Mesendoderm (in vitro differentiated cells): ENCODE results near the gene AFM.

Experiments
- DNase-seq: peaks from one replicate; pipeline ENCODE4 v3.0.0; 2013
- H2AK5ac ChIP-seq: 2 replicates; pipeline ENCODE4 v1.6.1; 2013; ENCODE audit warnings: low read length, inconsistent platforms
- H2BK120ac ChIP-seq: 2 replicates; pipeline ENCODE4 v1.6.1; 2013; ENCODE audit warnings: low read depth, mild to moderate bottlenecking, low read length, moderate library complexity, mixed read lengths
- H2BK15ac ChIP-seq: replicated peaks from 2 replicates; pipeline ENCODE4 v1.6.1; 2013; ENCODE audit warnings: low read depth, mild to moderate bottlenecking, moderate library complexity
- H2BK5ac ChIP-seq: 2 replicates; pipeline ENCODE4 v1.6.1; 2013; ENCODE audit warnings: low read length, inconsistent platforms
- H3K18ac ChIP-seq: 2 replicates; pipeline ENCODE4 v1.6.1; 2013; ENCODE audit warnings: mild to moderate bottlenecking, low read length, mixed read lengths
- H3K23ac ChIP-seq: one replicate; pipeline ENCODE4 v1.6.1; 2013; ENCODE audit warnings: low read length
- H3K27ac ChIP-seq: 2 replicates; pipeline ENCODE4 v1.5.1; 2013; ENCODE audit warnings: low read depth, mild to moderate bottlenecking, inconsistent platforms, low read length, moderate library complexity
- H3K27me3 ChIP-seq: 2 replicates; pipeline ENCODE4 v1.6.1; 2013; ENCODE audit warnings: low read length, control low read depth, mild to moderate bottlenecking, inconsistent platforms; ENCODE audit not compliant: insufficient read depth, poor library complexity
- H3K36me3 ChIP-seq: 2 replicates; pipeline ENCODE4 v1.6.1; 2013; ENCODE audit warnings: low read length, inconsistent platforms; ENCODE audit not compliant: control insufficient read depth, insufficient read depth
- H3K4ac ChIP-seq: one replicate; pipeline ENCODE4 v1.6.1; 2013; ENCODE audit warnings: low read depth, mild to moderate bottlenecking, low read length, moderate library complexity
- H3K4me1 ChIP-seq: 2 replicates; pipeline ENCODE4 v1.6.1; 2013; ENCODE audit warnings: low read depth, low read length, inconsistent platforms; ENCODE audit not compliant: control insufficient read depth
- H3K4me2 ChIP-seq: 2 replicates; pipeline ENCODE4 v1.6.1; 2013; ENCODE audit warnings: low read length
- H3K4me3 ChIP-seq: 2 replicates; pipeline ENCODE4 v1.5.1; 2013; ENCODE audit warnings: mild to moderate bottlenecking, low read length
- H3K56ac ChIP-seq: one replicate; pipeline ENCODE4 v1.6.1; 2013; ENCODE audit warnings: low read length
- H3K79me1 ChIP-seq: 2 replicates; pipeline ENCODE4 v1.6.1; 2013; ENCODE audit warnings: low read length, inconsistent platforms
- H3K79me2 ChIP-seq: 2 replicates; pipeline ENCODE4 v1.6.1; 2013; ENCODE audit warnings: mild to moderate bottlenecking, low read length; ENCODE audit not compliant: control insufficient read depth, insufficient read depth
- H3K9ac ChIP-seq: 2 replicates; pipeline ENCODE4 v1.6.1; 2013; ENCODE audit warnings: low read length, inconsistent platforms
- H4K5ac ChIP-seq: one replicate; pipeline ENCODE4 v1.6.1; 2013; ENCODE audit warnings: low read length
- H4K8ac ChIP-seq: one replicate; pipeline ENCODE4 v1.6.1; 2013; ENCODE audit warnings: low read depth, mild to moderate bottlenecking, control low read depth, low read length, moderate library complexity
- WGBS: extraction: QIAGEN DNeasy Blood & Tissue Kit; methylation state at CpG from one replicate; pipeline ENCODE4 v1.1.7; 2013; ENCODE audit warnings: low lambda C conversion rate, missing lambda C conversion rate; ENCODE audit not compliant: insufficient coverage; ENCODE audit errors: extremely low coverage; 5-methylcytosine and 5-hydroxymethylcytosine counted together

Gene AFM

GRCh38 chr4:73477176-73477575 lies 4.4 kb upstream of the AFM start:
- Histone ChIP-seq H3K27ac (no peak overlapping the region), H4K8ac (no peak overlapping the region), H2AK5ac (no peak overlapping the region), H2BK5ac (no peak overlapping the region), H3K4me3 (no peak overlapping the region), H3K9ac (no peak overlapping the region), H3K4me1 (no peaks in the 10 kb centered on the region), H3K56ac (no peak overlapping the region), H4K5ac (no peak overlapping the region), H3K79me1 (no peaks in the 10 kb centered on the region), H3K79me2 (no peaks in the 10 kb centered on the region), H3K18ac (no peak overlapping the region), H3K4me2 (no peak overlapping the region), H3K4ac (no peak overlapping the region), H3K36me3 (no peaks in the 10 kb centered on the region), H3K27me3 (no peaks in the 10 kb centered on the region), H2BK15ac (no peak overlapping the region), H2BK120ac (no peak overlapping the region), H3K23ac (no peak overlapping the region)
- DNase-seq, result no peak
- WGBS, result no CpG with 5 or more reads among the region's 11 CpGs

DNA sequence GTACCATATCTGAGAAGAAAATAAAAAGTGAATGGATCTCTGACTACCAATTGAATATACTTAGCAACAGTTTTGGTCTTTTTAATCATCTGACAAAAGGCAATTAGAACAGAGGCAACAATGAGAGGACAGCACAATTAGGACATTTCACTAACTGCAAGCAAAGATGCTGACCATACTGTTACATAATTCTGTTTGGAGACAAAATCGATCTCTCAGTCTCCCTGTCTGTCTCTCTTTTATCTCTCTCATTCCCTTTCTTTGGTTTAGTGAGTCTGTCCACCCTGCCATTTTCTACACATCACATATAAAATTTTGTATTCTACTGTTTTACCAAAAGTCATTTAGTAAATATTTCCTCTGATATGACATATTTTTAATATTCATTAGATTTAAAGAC lies 2.2 kb upstream of the AFM start:
- H3K9ac ChIP-seq, result no peak overlapping the region
- H3K79me2 ChIP-seq, result no peaks in the 10 kb centered on the region
- H3K36me3 ChIP-seq, result no peaks in the 10 kb centered on the region
- no peaks in the 10 kb centered on the region for H3K27me3 ChIP-seq
- no CpG with 5 or more reads among the region's 1 CpG for WGBS
- no peak overlapping the region for H2AK5ac ChIP-seq
- H2BK15ac ChIP-seq, result no peak overlapping the region
- H3K56ac ChIP-seq, result no peak overlapping the region
- H3K4ac ChIP-seq, result no peak overlapping the region
- no peak overlapping the region for H4K5ac ChIP-seq
- H2BK120ac ChIP-seq, result no peak overlapping the region
- no peak overlapping the region for H3K4me2 ChIP-seq
- no peak overlapping the region for H2BK5ac ChIP-seq
- H3K18ac ChIP-seq, result no peak overlapping the region
- H3K4me3 ChIP-seq, result no peak overlapping the region
- H3K79me1 ChIP-seq, result no peaks in the 10 kb centered on the region
- H3K23ac ChIP-seq, result no peak overlapping the region
- no peak for DNase-seq
- H4K8ac ChIP-seq, result no peak overlapping the region
- no peaks in the 10 kb centered on the region for H3K4me1 ChIP-seq
- H3K27ac ChIP-seq, result no peak overlapping the region

DNA sequence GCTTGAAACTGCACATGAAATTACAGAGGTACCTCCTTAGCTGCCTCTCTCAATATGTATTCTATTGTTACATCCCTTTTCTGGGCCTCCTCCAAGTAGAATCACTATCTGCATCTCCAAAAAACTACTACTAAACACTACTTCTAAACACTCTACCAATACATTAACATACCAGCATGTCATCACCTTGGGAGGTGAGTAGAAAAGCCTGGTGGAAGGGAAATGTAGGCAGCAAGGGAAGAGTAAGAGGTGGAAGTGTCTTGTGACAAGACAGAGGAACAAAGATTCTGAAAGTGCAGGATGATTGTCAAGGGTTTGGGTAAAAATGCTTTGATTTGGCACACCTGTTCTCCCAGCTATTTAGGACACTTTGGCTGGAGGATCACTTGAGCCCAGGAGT lies 3.5 kb downstream of the AFM start:
- no peak overlapping the region for H2BK15ac ChIP-seq
- no peak overlapping the region for H4K5ac ChIP-seq
- no peak overlapping the region for H2BK120ac ChIP-seq
- no peak overlapping the region for H3K56ac ChIP-seq
- no peak overlapping the region for H3K4me2 ChIP-seq
- H2AK5ac ChIP-seq, result no peak overlapping the region
- H4K8ac ChIP-seq, result no peak overlapping the region
- H3K79me1 ChIP-seq, result no peaks in the 10 kb centered on the region
- H3K4ac ChIP-seq, result no peak overlapping the region
- no peaks in the 10 kb centered on the region for H3K36me3 ChIP-seq
- DNase-seq, result no peak
- H3K9ac ChIP-seq, result no peak overlapping the region
- H3K4me1 ChIP-seq, result no peaks in the 10 kb centered on the region
- no peaks in the 10 kb centered on the region for H3K27me3 ChIP-seq
- H3K18ac ChIP-seq, result no peak overlapping the region
- no peak overlapping the region for H2BK5ac ChIP-seq
- H3K23ac ChIP-seq, result no peak overlapping the region
- no peak overlapping the region for H3K4me3 ChIP-seq
- no peak overlapping the region for H3K27ac ChIP-seq
- H3K79me2 ChIP-seq, result no peaks in the 10 kb centered on the region

DNA sequence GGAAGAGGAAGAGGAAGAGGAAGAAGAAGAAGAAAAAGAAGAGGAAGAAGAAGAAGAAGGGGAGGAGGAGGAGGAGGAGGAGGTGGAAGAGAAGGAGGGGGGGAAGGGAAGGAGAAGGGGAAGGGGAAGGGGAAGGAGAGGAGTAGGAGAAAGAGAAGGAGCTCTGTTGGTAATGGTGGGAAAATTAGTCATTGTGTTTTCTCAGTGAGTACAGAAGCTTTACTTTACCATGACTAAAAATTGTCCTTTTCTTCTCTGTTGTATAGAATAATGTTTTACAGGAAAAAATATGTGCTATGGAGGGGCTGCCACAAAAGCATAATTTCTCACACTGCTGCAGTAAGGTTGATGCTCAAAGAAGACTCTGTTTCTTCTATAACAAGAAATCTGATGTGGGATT lies 4.1 kb downstream of the AFM start:
- Histone ChIP-seq H3K23ac (no peak overlapping the region), H3K9ac (no peak overlapping the region), H2BK120ac (no peak overlapping the region), H3K27me3 (no peaks in the 10 kb centered on the region), H3K18ac (no peak overlapping the region), H3K79me2 (no peaks in the 10 kb centered on the region), H3K4ac (no peak overlapping the region), H2BK5ac (no peak overlapping the region), H2AK5ac (no peak overlapping the region), H4K8ac (no peak overlapping the region), H3K4me2 (no peak overlapping the region), H3K27ac (no peak overlapping the region), H3K79me1 (no peaks in the 10 kb centered on the region), H3K4me1 (no peaks in the 10 kb centered on the region), H3K56ac (no peak overlapping the region), H3K36me3 (no peaks in the 10 kb centered on the region), H3K4me3 (no peak overlapping the region), H4K5ac (no peak overlapping the region), H2BK15ac (no peak overlapping the region)
- no peak for DNase-seq

DNA sequence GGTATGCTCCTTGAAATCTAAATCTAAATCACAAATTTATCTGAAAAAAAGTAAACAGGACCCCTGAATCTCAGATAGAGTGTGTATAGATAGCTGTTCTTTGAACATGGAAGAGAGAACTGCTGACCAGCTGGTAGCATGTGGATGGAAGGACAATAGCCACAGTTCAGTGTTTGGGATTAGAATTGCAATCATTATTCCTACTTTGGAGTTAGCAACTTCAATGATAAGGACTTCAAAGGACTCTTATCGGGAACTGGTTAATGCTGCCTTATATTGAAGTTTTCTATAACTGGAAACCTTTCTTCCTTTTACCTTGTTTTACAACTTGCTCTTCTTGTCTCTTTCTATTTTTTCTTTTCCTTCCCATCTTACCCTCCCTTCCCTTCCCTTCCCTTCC lies 5.0 kb downstream of the AFM start:
- no peak overlapping the region for H3K4me3 ChIP-seq
- no peak overlapping the region for H2BK120ac ChIP-seq
- H3K27me3 ChIP-seq, result no peaks in the 10 kb centered on the region
- H2AK5ac ChIP-seq, result no peak overlapping the region
- peak; percentile 58 for DNase-seq
- peak overlapping the region; percentile 36 for H2BK15ac ChIP-seq
- H3K36me3 ChIP-seq, result no peaks in the 10 kb centered on the region
- H3K4ac ChIP-seq, result no peak overlapping the region
- H4K5ac ChIP-seq, result no peak overlapping the region
- H3K4me1 ChIP-seq, result no peaks in the 10 kb centered on the region
- WGBS, result no CpG with 5 or more reads among the region's 1 CpG
- no peak overlapping the region for H3K23ac ChIP-seq
- H2BK5ac ChIP-seq, result no peak overlapping the region
- H3K79me2 ChIP-seq, result no peaks in the 10 kb centered on the region
- no peak overlapping the region for H3K56ac ChIP-seq
- H3K4me2 ChIP-seq, result no peak overlapping the region
- no peak overlapping the region for H3K9ac ChIP-seq
- H3K18ac ChIP-seq, result no peak overlapping the region
- H3K79me1 ChIP-seq, result no peaks in the 10 kb centered on the region
- H3K27ac ChIP-seq, result no peak overlapping the region
- no peak overlapping the region for H4K8ac ChIP-seq

GRCh38 chr4:73487233-73487632 lies 5.7 kb downstream of the AFM start:
- peak overlapping the region; percentile 36 for H2BK15ac ChIP-seq
- no peak overlapping the region for H3K27ac ChIP-seq
- H3K79me2 ChIP-seq, result no peaks in the 10 kb centered on the region
- no peak overlapping the region for H3K9ac ChIP-seq
- H3K4me1 ChIP-seq, result no peaks in the 10 kb centered on the region
- H3K27me3 ChIP-seq, result no peaks in the 10 kb centered on the region
- peak; percentile 54 for DNase-seq
- no peak overlapping the region for H2BK120ac ChIP-seq
- H3K23ac ChIP-seq, result no peak overlapping the region
- H2BK5ac ChIP-seq, result no peak overlapping the region
- H4K8ac ChIP-seq, result no peak overlapping the region
- no peak overlapping the region for H2AK5ac ChIP-seq
- H4K5ac ChIP-seq, result no peak overlapping the region
- H3K79me1 ChIP-seq, result no peaks in the 10 kb centered on the region
- H3K18ac ChIP-seq, result no peak overlapping the region
- no peak overlapping the region for H3K4ac ChIP-seq
- H3K4me2 ChIP-seq, result no peak overlapping the region
- WGBS, result no CpG with 5 or more reads among the region's 1 CpG
- no peak overlapping the region for H3K4me3 ChIP-seq
- H3K36me3 ChIP-seq, result no peaks in the 10 kb centered on the region
- no peak overlapping the region for H3K56ac ChIP-seq
